DMS79 treated with DMSO at 0.1 percent for 48 hours (cell line): ENCODE measurements around the gene TCF7.

Experiments used
- DNase-seq: peaks from one replicate; lab custom pipeline; 2025; lab: John Stamatoyannopoulos, UW

Gene TCF7

GRCh38 chr5:134113363-134113889 is 1.1 kb upstream of the TCF7 start:
- no peak for DNase-seq

GRCh38 chr5:134114886-134115805 is 665 bp downstream of the TCF7 start:
- no peak for DNase-seq

GRCh38 chr5:134115806-134116175 is 1.3 kb downstream of the TCF7 start:
- DNase-seq, result no peak

DNA sequence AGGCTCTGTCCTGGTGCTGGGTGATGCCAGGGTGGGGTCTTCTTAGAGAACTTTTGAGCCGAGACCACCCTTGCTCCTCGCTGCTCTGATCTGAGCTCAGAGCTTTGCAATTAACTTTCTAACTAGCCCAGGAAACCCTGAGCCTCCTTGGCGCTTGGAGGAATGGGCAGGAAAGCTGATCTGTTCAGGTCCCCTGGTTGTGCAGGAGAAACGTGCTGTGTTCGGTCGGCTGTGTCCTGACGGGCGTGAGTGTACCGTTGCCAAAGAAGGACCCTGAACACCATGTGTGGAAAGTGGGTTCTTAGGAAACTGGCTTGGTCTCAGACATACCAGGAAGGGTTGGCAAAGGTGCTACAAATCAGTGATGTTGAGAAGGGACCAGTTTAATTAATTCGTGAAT is 1.8 kb downstream of the TCF7 start:
- no peak for DNase-seq

- no peak for DNase-seq
Observed at GRCh38 chr5:134116789-134117761, 2.6 kb downstream of the TCF7 start.

DNA sequence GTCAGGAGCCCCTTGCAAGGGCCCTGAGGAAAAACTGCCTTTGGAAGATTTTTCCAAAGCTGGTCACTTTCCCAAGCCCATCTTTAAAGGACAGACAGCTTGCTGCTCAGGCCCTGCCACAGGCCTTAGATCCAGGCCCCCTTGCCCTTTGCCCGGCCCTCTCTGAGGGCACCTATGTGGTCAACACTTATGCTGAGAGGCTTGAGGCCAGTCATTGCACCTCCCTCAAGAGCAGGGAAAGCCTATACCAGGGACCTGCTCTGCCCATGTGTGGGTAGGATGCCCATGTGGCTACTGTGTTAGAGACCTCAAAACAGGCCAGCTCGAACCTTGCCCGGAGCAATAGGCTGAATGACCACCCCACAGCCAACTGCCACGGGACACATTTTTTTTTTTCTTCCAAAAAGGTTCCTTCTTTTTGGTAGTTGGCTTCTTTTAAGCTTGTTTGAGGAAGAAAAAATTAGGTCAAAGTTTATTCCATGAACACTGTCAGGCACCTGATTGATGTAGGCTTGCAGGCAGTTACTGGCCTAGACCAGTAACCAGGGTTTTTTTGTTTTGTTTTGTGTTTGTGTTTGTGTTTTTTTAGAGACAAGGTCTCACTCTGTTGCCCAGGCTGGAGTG is 3.8 kb downstream of the TCF7 start:
- no peak for DNase-seq

DNA sequence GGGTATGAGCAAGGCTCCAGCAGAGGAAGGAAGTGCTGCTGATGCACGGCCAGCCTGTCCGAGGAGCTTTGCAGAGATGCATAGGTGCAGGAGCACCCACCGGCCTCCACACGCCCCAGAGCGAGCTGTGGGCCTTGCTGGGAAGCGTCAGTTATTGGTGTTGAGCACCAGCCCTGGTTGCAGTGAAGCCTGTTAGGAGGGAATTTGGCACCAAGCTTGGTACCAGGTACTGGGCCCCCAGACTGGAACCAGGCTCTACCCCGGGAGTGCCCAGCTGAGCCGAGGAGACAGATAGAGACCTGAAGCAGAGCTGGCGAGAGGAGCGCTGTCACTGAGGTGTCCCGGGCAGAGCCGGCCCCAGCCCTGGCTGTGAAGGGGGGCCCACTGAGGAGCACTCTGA is 5.2 kb downstream of the TCF7 start:
- no peak for DNase-seq

DNA sequence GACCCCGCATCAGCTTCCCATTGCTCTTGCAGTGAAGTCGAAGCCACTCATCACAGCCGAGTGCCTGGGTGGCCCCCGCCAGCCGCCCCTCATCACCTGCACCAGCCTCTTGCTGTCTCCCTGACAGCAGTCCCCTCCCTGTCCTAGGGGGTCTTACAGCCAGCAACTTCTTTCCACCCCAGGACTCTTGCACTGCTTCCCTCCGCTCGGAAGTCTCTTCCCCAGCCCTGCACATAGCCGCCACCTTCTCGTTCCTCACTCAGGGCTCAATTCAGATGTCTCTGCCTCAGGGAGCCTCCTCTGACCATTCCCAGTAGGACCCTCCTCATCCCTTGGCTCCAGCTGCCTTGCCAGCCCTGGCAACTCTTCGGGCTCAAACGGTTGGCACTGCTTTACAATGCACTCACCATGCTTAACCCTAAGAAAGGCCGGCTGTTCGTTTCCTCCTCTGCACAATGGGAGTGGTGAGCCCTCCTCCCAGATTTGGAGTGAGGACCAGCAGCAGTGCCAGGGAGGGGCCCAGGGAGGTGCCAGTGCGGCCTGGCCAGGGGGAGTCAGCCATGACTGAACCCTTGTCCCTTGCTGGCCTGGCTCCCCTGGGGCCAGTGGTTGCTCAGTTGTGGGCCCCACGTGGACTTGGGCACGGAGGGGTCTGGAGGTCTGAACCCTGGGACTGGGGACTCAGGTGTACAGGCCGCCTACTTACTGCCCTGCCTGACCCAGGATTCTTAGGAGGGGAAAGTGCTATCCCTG is 6.1 kb downstream of the TCF7 start:
- no peak for DNase-seq

GRCh38 chr5:134122530-134122929 is 8.0 kb downstream of the TCF7 start:
- no peak for DNase-seq

- DNase-seq, result no peak
Observed at GRCh38 chr5:134123360-134123759, 8.9 kb downstream of the TCF7 start.

GRCh38 chr5:134124289-134125038 is 10.0 kb downstream of the TCF7 start:
- no peak for DNase-seq

GRCh38 chr5:134125039-134126015 is 10.8 kb downstream of the TCF7 start:
- no peak for DNase-seq

- DNase-seq, result no peak
Observed at GRCh38 chr5:134127376-134127861, 12.9 kb downstream of the TCF7 start.

DNA sequence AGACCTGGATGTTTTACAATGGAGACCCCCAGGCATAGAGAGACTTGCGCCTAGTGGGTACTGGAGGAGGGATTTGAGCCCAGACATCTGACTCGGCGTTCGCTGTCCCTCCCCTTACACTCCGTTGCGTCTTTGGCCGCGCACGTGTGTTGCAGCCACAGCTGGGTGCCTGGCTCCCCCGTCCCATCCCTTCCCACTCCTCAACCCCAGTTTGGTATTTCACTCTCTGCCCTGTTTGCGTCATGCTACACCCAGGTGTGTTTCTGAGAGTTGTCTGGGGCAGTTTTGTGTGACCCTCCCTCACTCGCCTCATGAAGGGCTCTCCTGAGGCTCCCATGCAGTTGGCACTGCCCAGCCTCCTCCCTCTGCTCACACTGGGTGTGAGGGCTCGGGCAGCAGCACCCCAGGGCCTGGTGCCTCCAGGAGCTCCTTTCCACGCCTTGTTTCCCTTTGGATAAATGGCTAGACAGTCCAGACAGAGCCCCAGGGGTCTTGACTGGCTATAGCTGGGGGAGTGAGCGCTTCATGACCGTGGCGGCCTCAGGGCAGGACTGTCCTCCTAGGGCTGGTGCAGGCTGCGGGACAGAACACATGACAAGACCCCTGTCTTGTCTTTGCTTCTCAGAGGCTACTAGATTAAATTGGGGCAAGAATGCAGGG is 13.6 kb downstream of the TCF7 start:
- no peak for DNase-seq

DNA sequence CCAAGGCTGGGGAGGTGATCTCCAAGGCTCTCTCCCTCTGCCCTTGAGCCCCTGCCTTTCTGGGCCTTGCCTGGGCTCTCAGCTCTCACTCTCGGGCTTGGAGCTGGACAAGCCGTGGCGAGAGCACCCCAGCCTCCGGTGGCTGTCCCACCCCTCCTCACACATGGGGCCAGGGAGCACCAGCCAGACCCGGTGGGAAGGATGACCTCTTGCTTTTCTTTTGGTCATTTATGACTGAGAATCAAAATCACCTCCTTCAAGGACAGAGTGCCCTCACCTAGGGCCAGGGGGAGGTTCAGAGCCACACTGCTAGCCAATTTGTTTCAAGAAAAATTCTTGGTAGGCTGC is 14.1 kb downstream of the TCF7 start:
- DNase-seq, result no peak

DNA sequence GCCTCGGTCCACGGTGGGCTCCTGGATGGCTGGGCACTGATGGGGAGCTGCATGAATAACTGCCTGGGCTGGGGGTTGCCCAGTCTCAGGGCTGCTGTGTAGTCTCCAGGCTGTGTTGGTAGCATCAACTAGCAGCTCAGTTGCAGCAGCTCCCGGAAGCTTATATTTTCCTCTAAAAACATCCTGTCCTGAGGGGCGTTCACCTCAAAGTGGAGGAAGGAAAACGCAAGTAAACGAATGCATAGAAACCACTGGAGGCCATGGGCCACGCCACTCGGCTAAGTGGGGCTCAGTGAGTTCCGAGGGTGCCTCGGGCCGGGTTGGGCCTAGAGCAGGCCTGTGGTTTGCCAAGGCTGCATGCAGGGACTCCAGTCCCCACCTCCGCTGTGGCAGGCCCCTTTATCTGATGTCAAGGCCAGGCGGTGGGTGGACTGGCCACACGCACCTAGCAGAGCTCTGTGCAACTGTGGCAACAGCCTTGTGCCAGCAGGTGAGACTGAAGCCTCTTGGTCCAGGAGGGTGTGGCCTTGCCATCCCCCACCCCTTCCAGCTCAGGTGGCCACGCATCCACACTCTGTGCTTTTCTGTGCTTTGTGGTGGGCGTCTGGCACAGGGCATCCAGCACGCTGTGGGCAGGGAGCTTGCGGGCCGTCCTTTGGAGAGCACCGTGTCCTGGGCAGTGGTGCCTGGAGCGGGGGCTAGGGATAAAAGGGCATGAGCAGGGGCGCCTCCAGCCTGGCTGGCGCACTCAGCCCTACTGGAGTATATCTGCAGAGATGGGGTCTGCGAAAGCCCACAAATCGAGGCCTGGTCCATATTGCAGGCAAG is 15.1 kb downstream of the TCF7 start:
- DNase-seq, result no peak

DNA sequence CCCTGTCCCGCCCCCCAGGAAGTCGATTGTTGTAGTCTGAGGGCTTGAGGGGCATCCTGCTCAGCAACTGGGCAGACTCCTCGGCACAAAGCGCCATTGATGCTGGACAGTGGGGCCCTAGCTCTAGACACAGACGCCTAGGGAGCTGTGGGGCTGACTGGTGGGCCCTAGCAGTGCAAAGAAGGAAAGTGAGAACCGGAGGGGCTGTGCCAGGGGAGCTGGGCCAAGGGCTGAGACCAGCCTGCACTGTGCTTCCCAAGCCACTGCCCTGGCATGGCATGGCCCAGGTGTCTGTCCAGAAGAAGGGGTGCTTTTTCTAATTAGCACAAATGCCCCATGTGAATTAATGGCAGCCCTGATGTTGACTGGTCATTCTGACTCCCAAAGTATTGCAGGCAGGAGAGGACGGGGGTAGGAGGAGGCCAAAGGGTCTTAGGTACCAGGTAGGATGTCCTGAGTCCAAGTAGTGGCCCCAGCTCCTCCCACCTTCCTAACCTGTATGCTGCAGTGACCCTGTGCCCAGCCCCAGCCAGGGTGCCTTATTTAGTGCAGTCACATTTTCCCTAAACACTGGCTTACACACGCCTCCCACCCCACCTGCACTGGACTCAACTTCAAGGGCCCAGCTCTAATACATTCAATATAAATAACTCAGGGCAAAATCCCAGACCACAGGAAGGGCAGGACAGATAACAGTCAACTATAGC is 15.9 kb downstream of the TCF7 start:
- DNase-seq, result no peak
